Daoy (cell line): ENCODE measurements around the gene KRTDAP. TPM values are rescaled to one million over a fixed set of nuclear protein-coding genes. Genes with fewer than 3 reads are reported as not detected.
"Not testable (repeated sequence)": the region's sequence is repeated elsewhere in the genome, so short reads cannot be mapped to it uniquely, and the experiment has no call there.

ENCODE experiments used
- DNase-seq: peaks from one replicate; pipeline ENCODE4 v3.0.0-alpha.2; 2015; ENCODE audit warnings: low read depth
- total RNA-seq: library from RNA; depleted of rRNA; stranded (reverse); fragments of >200 nt; shearing (Covaris generic); gene quantifications from 2 replicates; pipeline ENCODE4 v1.2.3, GENCODE V29; 2014

KRTDAP gene
- total RNA-seq, 1 experiment from 2014 or later: not detected

- no peak for DNase-seq
Observed at GRCh38 chr19:35484252-35485036, 5.8 kb downstream of the KRTDAP start.

- no peak for DNase-seq
Observed at GRCh38 chr19:35483089-35483488, 7.2 kb downstream of the KRTDAP start.

GRCh38 chr19:35478794-35479677, 11.2 kb downstream of the KRTDAP start:
- DNase-seq: no peak

- no peak for DNase-seq
Observed at GRCh38 chr19:35476149-35476548, 14.1 kb downstream of the KRTDAP start.

- DNase-seq: not testable (repeated sequence)
Observed at GRCh38 chr19:35474594-35474993, 15.7 kb downstream of the KRTDAP start.

- DNase-seq: no peak
Observed at GRCh38 chr19:35474104-35474503, 16.2 kb downstream of the KRTDAP start.

- no peak for DNase-seq
Observed at GRCh38 chr19:35471946-35472345, 18.3 kb downstream of the KRTDAP start.

GRCh38 chr19:35471075-35471474, 19.2 kb downstream of the KRTDAP start:
- DNase-seq: not testable (repeated sequence)

GRCh38 chr19:35470128-35470527, 20.1 kb downstream of the KRTDAP start:
- no peak for DNase-seq

GRCh38 chr19:35468637-35469036, 21.6 kb downstream of the KRTDAP start:
- DNase-seq: peak; percentile 50

GRCh38 chr19:35466259-35466658, 24.0 kb downstream of the KRTDAP start:
- DNase-seq: no peak

GRCh38 chr19:35462956-35463355, 27.3 kb downstream of the KRTDAP start:
- not testable (repeated sequence) for DNase-seq

GRCh38 chr19:35462476-35462953, 27.7 kb downstream of the KRTDAP start:
- DNase-seq: no peak

GRCh38 chr19:35461788-35462187, 28.5 kb downstream of the KRTDAP start:
- DNase-seq: not testable (repeated sequence)

- no peak for DNase-seq
Observed at GRCh38 chr19:35461060-35461459, 29.2 kb downstream of the KRTDAP start.

GRCh38 chr19:35460608-35461007, 29.7 kb downstream of the KRTDAP start:
- DNase-seq: peak; percentile 32

GRCh38 chr19:35459414-35460082, 30.7 kb downstream of the KRTDAP start:
- no peak for DNase-seq

GRCh38 chr19:35458731-35459391, 31.4 kb downstream of the KRTDAP start:
- DNase-seq: no peak

GRCh38 chr19:35458192-35458591, 32.1 kb downstream of the KRTDAP start:
- DNase-seq: no peak

GRCh38 chr19:35457173-35457572, 33.1 kb downstream of the KRTDAP start:
- no peak for DNase-seq

GRCh38 chr19:35455616-35456201, 34.6 kb downstream of the KRTDAP start:
- no peak for DNase-seq
